A549 treated with AZD9567 at 1 μM for 4 hours (cell line): ENCODE results near the gene SEMA3A. TPM values are rescaled to one million over a fixed set of nuclear protein-coding genes. Genes with fewer than 3 reads are reported as not detected.

ENCODE experiments used
- total RNA-seq: library from RNA; stranded (reverse); fragments of 200-300 nt; extraction: Qiagen RNA extraction; gene quantifications from 5 replicates; pipeline ENCODE4 v1.2.3, GENCODE V29; 2022; ENCODE audit not compliant: insufficient read depth

Gene SEMA3A
- total RNA-seq: 1.7 to 4.8 TPM (median 4.5 TPM) in 5 replicates

DNA sequence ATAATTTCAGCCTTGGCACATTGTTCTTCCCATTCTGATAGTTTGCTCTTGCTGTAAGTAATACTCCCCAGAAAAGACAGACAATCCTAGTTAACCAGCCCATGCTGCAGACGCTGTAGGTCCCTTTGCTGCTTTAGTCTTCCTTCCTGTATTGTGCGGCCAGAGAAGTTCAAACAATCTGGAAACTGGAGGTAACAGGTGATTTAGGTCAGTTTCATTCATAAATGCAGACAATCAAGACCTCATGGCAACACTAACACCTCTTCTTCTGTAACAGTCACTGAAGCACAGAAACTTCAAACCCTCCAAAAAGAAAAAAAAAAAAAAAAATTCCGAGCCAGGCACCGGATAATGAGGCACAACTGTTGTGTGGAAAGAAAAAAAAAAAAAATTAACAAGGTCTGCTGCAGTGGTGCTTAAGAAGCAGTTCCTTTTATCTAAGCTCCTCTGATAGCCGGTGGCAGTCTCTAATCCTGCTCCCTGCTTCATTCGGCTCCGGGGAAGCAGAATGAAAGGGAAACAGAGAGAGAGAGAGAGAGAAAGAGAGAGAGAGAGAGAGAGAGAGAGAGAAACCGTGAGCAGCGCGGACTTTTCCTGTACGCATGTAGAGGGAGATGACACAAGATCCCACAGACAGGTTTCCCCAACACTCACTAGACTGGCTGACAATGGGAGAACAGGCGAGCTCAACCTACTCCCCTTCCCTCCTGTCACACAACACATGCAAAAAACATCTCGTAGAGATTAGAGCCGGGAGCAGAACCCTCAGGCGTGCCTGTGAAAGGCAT is at the start of gene SEMA3A:
Gene SEMA3A (minus strand): TSS at position 306 of the 788 bp plus-strand sequence. CDS start 203 bp downstream, at position 103.

